AG04450 (cell line): Measurements from ENCODE around the gene FBXO15. TPM values are rescaled to one million over a fixed set of nuclear protein-coding genes. Genes with fewer than 3 reads are reported as not detected.
A peak's percentile ranks its signal among the peaks of the same experiment; 100 is the strongest.

Source experiments
- CTCF ChIA-PET: fragments of 300-600, 350-600 bp; formaldehyde crosslinking; extraction: SDS; loops from one replicate; lab custom pipeline; 2022; ENCODE audit warnings: antibody characterized with exemption, inconsistent platforms; lab: Charles Lee
- POLR2A ChIA-PET: fragments of 350-600 bp; formaldehyde crosslinking; extraction: SDS; loops from one replicate; lab custom pipeline; 2021; ENCODE audit warnings: antibody characterized with exemption, inconsistent platforms; lab: Yijun Ruan, JAX
- DNase-seq: peaks from one replicate; pipeline ENCODE4 v3.0.0-alpha.2; 2011; ENCODE audit warnings: low read depth, low spot score
- H3K27ac ChIP-seq: one replicate; pipeline ENCODE4 v1.5.1; 2012; ENCODE audit warnings: low read depth, low read length, control low read depth
- H3K27me3 ChIP-seq: one replicate; pipeline ENCODE4 v1.6.0; 2012; ENCODE audit warnings: low read length; ENCODE audit not compliant: control insufficient read depth, insufficient read depth
- H3K4me3 ChIP-seq: 2 replicates; pipeline ENCODE4 v1.5.1; 2011; ENCODE audit warnings: mild to moderate bottlenecking, low read depth, low read length, control low read depth
- H3K9me3 ChIP-seq: 2 replicates; pipeline ENCODE4 v1.5.1; 2012; ENCODE audit warnings: low read length; ENCODE audit not compliant: control insufficient read depth, insufficient read depth
- CTCF ChIP-seq: IDR thresholded peaks from 2 replicates; pipeline ENCODE4 v1.5.1; 2011; ENCODE audit warnings: low read depth, low read length, control low read depth, inconsistent platforms
- polyA plus RNA-seq: library from polyadenylated mRNA; depleted of rRNA; stranded (reverse); fragments of >200 nt; gene quantifications from 2 replicates; pipeline ENCODE4 v1.2.3, GENCODE V29; 2011; rRNA removed

The FBXO15 gene
- polyA plus RNA-seq, 1 experiment = 1.4 TPM

GRCh38 chr18:74050807-74051206, 96.8 kb downstream of the FBXO15 start:
- POLR2A ChIA-PET = no interaction called here
- no peak overlapping the region for H3K4me3 ChIP-seq
- H3K27ac ChIP-seq = no peak overlapping the region
- CTCF ChIA-PET = no interaction called here
- DNase-seq = no peak
- no peak for TF ChIP-seq CTCF
- H3K9me3 ChIP-seq = 0 out of 2 replicates have a peak, but pooled peaks cover 3% of the 10 kb centered on the region
- H3K27me3 ChIP-seq = peaks cover 14% of the 10 kb centered on the region

GRCh38 chr18:74040459-74041332, 106.9 kb downstream of the FBXO15 start:
- TF ChIP-seq CTCF = peak; percentile 55
- H3K27me3 ChIP-seq = no peaks in the 10 kb centered on the region
- no peak overlapping the region for H3K27ac ChIP-seq
- H3K4me3 ChIP-seq = no peak overlapping the region
- ChIA-PET CTCF (interaction anchor here (0.7 to 1.5 kb wide), 2 partner anchors 21 to 301 kb away, joined by 3 to 10 read pairs; no protein-coding TSS in a partner anchor), POLR2A (no interaction called here)
- DNase-seq = no peak
- H3K9me3 ChIP-seq = peaks cover 2% of the 10 kb centered on the region; the same call in 1 of the 2 replicates

GRCh38 chr18:74040008-74040407, 107.6 kb downstream of the FBXO15 start:
- ChIA-PET POLR2A (no interaction called here), CTCF (interaction anchor here (0.7 to 1.5 kb wide), 2 partner anchors 21 to 302 kb away, joined by 3 to 10 read pairs; no protein-coding TSS in a partner anchor)
- DNase-seq = no peak
- no peak for TF ChIP-seq CTCF
- H3K27me3 ChIP-seq = no peaks in the 10 kb centered on the region
- no peak overlapping the region for H3K27ac ChIP-seq
- H3K9me3 ChIP-seq = peaks cover 2% of the 10 kb centered on the region; the same call in 1 of the 2 replicates
- H3K4me3 ChIP-seq = no peak overlapping the region

GRCh38 chr18:74029161-74029560, 118.5 kb downstream of the FBXO15 start:
- no peaks in the 10 kb centered on the region for H3K9me3 ChIP-seq
- H3K27ac ChIP-seq = no peak overlapping the region
- ChIA-PET POLR2A (no interaction called here), CTCF (no interaction called here)
- DNase-seq = no peak
- TF ChIP-seq CTCF = no peak
- no peak overlapping the region for H3K4me3 ChIP-seq
- H3K27me3 ChIP-seq = peaks cover 4% of the 10 kb centered on the region

Other genes with a start within 250 kb of the FBXO15 start
- 49.0 and 52.7 TPM in 2 replicates for gene TIMM21, start 689 bp upstream of the FBXO15 start, polyA plus RNA-seq
- 93.5 and 95.2 TPM in 2 replicates for gene CYB5A, start 144.1 kb upstream of the FBXO15 start, polyA plus RNA-seq
- not detected in 2 replicates for gene C18orf63, start 168.0 kb upstream of the FBXO15 start, polyA plus RNA-seq